DOHH2 (cell line): ENCODE results near the gene TAF6L.

Experiments used
- EZH2phosphoT487 ChIP-seq: fragments of 200-600 bp; sonication (generic); IDR thresholded peaks from 2 replicates; pipeline ENCODE4 v1.6.1; 2017; ENCODE audit warnings: borderline replicate concordance, mild to moderate bottlenecking, antibody characterized with exemption, low read length, moderate library complexity, mixed read lengths
- TF ChIP-seq, protein P1 (sequence below): fragments of 200-600 bp; sonication (generic); IDR thresholded peaks from one replicate; pipeline ENCODE4 v1.5.1; 2014; ENCODE audit warnings: antibody characterized with exemption, mild to moderate bottlenecking, low read depth, low read length; ENCODE audit not compliant: poor library complexity, severe bottlenecking

DNA sequence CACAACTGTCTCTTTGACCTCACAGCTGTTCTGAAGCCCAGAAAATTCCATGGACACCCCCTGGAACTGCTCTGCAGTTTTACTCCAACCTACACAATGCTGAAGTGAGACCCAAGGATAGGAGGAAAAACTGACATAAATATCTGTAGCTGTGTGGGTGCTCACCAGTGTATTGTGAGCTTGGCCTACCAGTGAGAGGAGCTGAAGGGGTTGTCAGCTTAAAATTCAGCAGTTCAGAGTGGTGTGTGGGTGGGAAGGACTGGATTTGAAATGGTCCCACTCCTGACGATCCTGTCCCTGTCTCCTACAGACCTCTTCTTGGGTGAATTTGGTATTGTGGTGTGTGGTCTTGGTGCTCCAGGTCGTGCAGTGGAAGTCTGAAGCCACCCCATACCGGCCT, 18.4 kb downstream of the TAF6L start:
- TF ChIP-seq, protein P1, sequence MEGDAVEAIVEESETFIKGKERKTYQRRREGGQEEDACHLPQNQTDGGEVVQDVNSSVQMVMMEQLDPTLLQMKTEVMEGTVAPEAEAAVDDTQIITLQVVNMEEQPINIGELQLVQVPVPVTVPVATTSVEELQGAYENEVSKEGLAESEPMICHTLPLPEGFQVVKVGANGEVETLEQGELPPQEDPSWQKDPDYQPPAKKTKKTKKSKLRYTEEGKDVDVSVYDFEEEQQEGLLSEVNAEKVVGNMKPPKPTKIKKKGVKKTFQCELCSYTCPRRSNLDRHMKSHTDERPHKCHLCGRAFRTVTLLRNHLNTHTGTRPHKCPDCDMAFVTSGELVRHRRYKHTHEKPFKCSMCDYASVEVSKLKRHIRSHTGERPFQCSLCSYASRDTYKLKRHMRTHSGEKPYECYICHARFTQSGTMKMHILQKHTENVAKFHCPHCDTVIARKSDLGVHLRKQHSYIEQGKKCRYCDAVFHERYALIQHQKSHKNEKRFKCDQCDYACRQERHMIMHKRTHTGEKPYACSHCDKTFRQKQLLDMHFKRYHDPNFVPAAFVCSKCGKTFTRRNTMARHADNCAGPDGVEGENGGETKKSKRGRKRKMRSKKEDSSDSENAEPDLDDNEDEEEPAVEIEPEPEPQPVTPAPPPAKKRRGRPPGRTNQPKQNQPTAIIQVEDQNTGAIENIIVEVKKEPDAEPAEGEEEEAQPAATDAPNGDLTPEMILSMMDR: no peak
- no peak for TF ChIP-seq EZH2phosphoT487
